Calu3 (cell line): ENCODE measurements around the gene PRDX6. TPM values are rescaled to one million over a fixed set of nuclear protein-coding genes. Genes with fewer than 3 reads are reported as not detected.
"Not testable (repeated sequence)": the region's sequence is repeated elsewhere in the genome, so short reads cannot be mapped to it uniquely, and the experiment has no call there.

Source experiments
- BruUV-seq: library from RNA; stranded (reverse); fragments of 400-500 nt; replicated peaks from 2 replicates; lab custom pipeline; 2021; lab: Mats Ljungman, UMichigan
- CTCF ChIA-PET: fragments of 300-600 bp; sonication (Branson Sonifier 250); formaldehyde crosslinking; loops from one replicate; lab custom pipeline; 2022; ENCODE audit warnings: antibody characterized with exemption; lab: Charles Lee
- DNase-seq: peaks from one replicate; pipeline ENCODE4 v3.0.0; 2022
- H3K27ac Mint-ChIP-seq: one replicate; pipeline ENCODE4 v1.8.0; 2022; ENCODE audit warnings: mixed read lengths; ENCODE audit not compliant: unreplicated experiment
- H3K27me3 Mint-ChIP-seq: one replicate; pipeline ENCODE4 v1.8.0; 2022; ENCODE audit warnings: mixed read lengths; ENCODE audit not compliant: unreplicated experiment
- H3K36me3 Mint-ChIP-seq: one replicate; pipeline ENCODE4 v1.8.0; 2022; ENCODE audit warnings: mild to moderate bottlenecking, moderate library complexity, mixed read lengths; ENCODE audit not compliant: insufficient read depth, unreplicated experiment
- H3K4me1 Mint-ChIP-seq: one replicate; pipeline ENCODE4 v1.8.0; 2022; ENCODE audit warnings: mild to moderate bottlenecking, low read depth, mixed read lengths; ENCODE audit not compliant: unreplicated experiment
- H3K4me3 Mint-ChIP-seq: one replicate; pipeline ENCODE4 v1.8.0; 2022; ENCODE audit warnings: mild to moderate bottlenecking, low read depth, moderate library complexity, mixed read lengths; ENCODE audit not compliant: unreplicated experiment
- H3K9me3 Mint-ChIP-seq: one replicate; pipeline ENCODE4 v1.8.0; 2022; ENCODE audit warnings: low read depth, mixed read lengths; ENCODE audit not compliant: unreplicated experiment
- intact Hi-C: fragments of 100-400 bp; cut with micrococcal nuclease; formaldehyde crosslinking; loops from one replicate; pipeline ENCODE4 v1.10.0; 2022; ENCODE audit not compliant: unreplicated experiment
- total RNA-seq: library from RNA; stranded (reverse); gene quantifications from 2 replicates; pipeline ENCODE4 v1.2.3, GENCODE V29; 2022
- TF ChIP-seq, protein P1 (sequence below): fragments of 200-600 bp; IDR thresholded peaks from one replicate; pipeline ENCODE4 v1.8.0; 2022; ENCODE audit warnings: antibody characterized with exemption; ENCODE audit not compliant: unreplicated experiment

PRDX6 gene
- total RNA-seq, 1 experiment from 2014 or later, result 360 TPM

DNA sequence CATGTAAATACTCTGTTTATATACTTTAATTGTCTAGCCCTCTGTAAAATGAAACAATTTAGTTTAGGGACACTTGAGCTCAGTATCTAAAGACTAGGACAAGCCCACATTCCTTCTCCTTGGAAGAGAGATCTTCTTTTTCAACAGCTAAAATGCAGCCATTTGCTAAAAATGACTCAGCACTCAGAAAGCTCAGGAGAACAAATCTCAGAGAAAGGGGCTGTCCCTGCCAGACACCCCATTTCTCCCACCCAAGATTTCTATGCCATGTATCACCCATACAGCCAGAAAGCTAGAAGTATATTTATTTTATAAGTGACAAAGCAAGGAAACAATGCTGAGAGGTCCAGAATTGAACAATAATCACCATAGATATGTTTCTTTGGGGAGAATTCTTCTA, 23.2 kb upstream of the PRDX6 start:
- Mint-ChIP-seq H3K9me3 (no peaks in the 10 kb centered on the region), H3K36me3 (no peaks in the 10 kb centered on the region), H3K4me1 (no peaks in the 10 kb centered on the region), H3K27me3 (no peaks in the 10 kb centered on the region), H3K4me3 (no peak overlapping the region), H3K27ac (no peak overlapping the region)
- BruUV-seq, result no TSS peak
- intact Hi-C loops, result no loop called here
- CTCF ChIA-PET, result interaction anchor here (1.0 kb wide), 1 partner anchor 15 kb away, joined by 3 read pairs; no protein-coding TSS in a partner anchor
- TF ChIP-seq, protein P1, sequence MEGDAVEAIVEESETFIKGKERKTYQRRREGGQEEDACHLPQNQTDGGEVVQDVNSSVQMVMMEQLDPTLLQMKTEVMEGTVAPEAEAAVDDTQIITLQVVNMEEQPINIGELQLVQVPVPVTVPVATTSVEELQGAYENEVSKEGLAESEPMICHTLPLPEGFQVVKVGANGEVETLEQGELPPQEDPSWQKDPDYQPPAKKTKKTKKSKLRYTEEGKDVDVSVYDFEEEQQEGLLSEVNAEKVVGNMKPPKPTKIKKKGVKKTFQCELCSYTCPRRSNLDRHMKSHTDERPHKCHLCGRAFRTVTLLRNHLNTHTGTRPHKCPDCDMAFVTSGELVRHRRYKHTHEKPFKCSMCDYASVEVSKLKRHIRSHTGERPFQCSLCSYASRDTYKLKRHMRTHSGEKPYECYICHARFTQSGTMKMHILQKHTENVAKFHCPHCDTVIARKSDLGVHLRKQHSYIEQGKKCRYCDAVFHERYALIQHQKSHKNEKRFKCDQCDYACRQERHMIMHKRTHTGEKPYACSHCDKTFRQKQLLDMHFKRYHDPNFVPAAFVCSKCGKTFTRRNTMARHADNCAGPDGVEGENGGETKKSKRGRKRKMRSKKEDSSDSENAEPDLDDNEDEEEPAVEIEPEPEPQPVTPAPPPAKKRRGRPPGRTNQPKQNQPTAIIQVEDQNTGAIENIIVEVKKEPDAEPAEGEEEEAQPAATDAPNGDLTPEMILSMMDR, result no peak
- no peak for DNase-seq

DNA sequence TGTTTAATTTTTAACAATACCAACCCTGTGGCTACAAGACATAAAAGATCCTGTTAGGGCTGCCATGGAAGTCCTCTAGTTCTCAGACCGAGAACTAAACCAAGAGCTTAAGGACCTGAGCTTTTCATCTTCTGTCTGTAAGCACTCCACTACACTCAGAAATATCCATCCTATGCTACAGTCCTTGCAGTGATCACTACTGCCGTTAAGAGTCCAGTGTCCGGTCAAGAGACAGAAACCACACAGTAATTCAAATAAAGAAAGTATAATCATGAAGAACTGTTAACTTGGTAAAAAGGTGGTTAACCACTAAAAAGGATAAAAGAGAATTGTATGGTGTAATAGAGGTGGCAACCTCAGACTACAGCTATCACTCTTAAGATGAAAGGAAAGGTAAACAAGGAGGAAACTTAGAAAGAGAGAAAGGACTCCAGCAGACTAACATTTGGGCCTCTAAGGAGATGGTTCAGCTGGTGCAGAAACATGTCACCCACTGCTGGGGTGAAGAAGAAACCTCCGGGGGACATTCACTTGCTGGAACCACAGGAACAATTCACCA, 22.1 kb upstream of the PRDX6 start:
- TF ChIP-seq, protein P1, result no peak
- no peaks in the 10 kb centered on the region for H3K4me1 Mint-ChIP-seq
- no peak for DNase-seq

DNA sequence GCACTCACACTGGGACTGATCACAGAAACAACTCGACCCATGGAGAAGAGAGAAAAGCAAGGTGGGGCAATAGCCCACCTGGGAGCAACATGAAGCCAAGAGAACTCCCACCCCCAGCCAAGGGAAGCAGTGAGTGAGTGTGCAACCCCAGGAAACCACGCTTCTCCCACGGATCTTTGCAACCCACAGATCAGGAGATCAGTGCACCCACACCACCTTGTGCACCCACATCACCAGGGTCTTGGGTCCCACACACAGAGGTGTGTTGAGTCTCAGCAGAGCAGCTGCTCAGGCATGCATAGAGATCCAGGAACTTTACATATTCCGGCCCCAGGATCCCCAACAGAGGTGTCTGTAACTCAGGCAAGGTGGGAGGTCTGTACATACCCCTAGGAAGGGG, 17.2 kb upstream of the PRDX6 start:
- CTCF ChIA-PET, result no interaction called here
- DNase-seq, result no peak
- no peak overlapping the region for H3K27ac Mint-ChIP-seq
- no peak overlapping the region for H3K4me3 Mint-ChIP-seq
- TF ChIP-seq, protein P1, result no peak
- H3K4me1 Mint-ChIP-seq, result no peaks in the 10 kb centered on the region
- H3K9me3 Mint-ChIP-seq, result peaks cover 3% of the 10 kb centered on the region
- BruUV-seq, result no TSS peak
- intact Hi-C loops, result no loop called here
- no peaks in the 10 kb centered on the region for H3K36me3 Mint-ChIP-seq
- no peaks in the 10 kb centered on the region for H3K27me3 Mint-ChIP-seq

More for the DNA sequence above, 22.1 kb upstream of the PRDX6 start:
- Mint-ChIP-seq H3K36me3 (no peaks in the 10 kb centered on the region), H3K27me3 (no peaks in the 10 kb centered on the region), H3K9me3 (no peaks in the 10 kb centered on the region), H3K27ac (no peak overlapping the region), H3K4me3 (no peak overlapping the region)
- CTCF ChIA-PET, result no interaction called here
- BruUV-seq, result no TSS peak
- intact Hi-C loops, result no loop called here

DNA sequence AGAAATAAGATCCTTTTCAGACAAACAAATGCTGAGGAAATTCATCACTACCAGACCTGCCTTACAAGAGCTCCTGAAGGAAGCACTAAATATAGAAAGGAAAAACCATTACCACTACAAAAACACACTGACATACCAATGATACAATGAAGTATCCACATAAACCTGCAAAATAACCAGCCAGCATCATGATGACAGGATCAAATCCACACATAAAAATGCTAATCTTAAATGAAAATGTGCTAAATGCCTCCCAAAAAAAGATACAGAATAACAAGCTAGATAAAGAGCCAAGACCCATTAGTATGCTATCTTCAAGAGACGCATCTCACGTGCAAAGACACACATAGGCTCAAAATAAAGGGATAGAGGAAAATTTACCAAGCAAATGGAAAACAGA, 14.5 kb upstream of the PRDX6 start:
- BruUV-seq, H3K36me3 Mint-ChIP-seq, H3K4me3 Mint-ChIP-seq, H3K27ac Mint-ChIP-seq, intact Hi-C loops, CTCF ChIA-PET, DNase-seq, H3K9me3 Mint-ChIP-seq, H3K4me1 Mint-ChIP-seq, H3K27me3 Mint-ChIP-seq: not testable (repeated sequence)

DNA sequence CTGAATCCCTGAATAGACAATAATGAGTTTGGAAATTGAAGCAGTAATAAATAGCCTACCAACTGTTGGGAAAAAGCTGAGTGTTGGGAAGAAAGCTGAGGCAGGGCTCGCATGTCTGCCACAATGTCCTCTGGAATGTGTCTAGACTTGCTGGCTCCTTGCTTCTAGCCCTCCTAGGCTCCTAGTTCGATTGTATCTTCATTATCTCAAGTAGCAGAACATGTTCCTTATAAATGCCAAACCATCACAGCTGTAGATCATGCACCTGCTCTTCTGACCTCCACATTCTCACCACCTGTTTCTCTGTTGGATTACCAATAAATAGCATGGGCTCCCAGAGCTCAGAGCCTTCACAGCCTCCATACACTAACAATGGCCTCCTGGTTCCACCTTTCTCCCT, 12.9 kb upstream of the PRDX6 start:
- intact Hi-C loops, H3K4me1 Mint-ChIP-seq, CTCF ChIA-PET, H3K4me3 Mint-ChIP-seq, BruUV-seq, H3K27ac Mint-ChIP-seq, DNase-seq, H3K36me3 Mint-ChIP-seq, H3K27me3 Mint-ChIP-seq: not testable (repeated sequence)
- H3K9me3 Mint-ChIP-seq, result peaks cover 11% of the 10 kb centered on the region
